Lower lobe of right lung (tissue), 2 donors: ENCODE data around the gene KIAA0513. TPM values are rescaled to one million over a fixed set of nuclear protein-coding genes. Genes with fewer than 3 reads are reported as not detected.

Experiments used
- ATAC-seq, 2 donors: fragments of 200-7000 bp; cut with Tn5 transposase; one replicate each; pipeline ENCODE4 v1.9.1; 2020 to 2022; ENCODE audit warnings: mild to moderate bottlenecking in 2 of 2, moderate library complexity in 2 of 2
- DNase-seq: peaks from one replicate; pipeline ENCODE4 v3.0.0-alpha.2; 2020
- H3K27ac ChIP-seq: fragments of 200-600 bp; one replicate; pipeline ENCODE4 v1.8.0; 2022
- H3K27me3 ChIP-seq: fragments of 200-600 bp; one replicate; pipeline ENCODE4 v1.8.0; 2022; ENCODE audit warnings: low read depth
- H3K36me3 ChIP-seq: fragments of 200-600 bp; one replicate; pipeline ENCODE4 v1.8.0; 2022; ENCODE audit warnings: mild to moderate bottlenecking
- H3K4me1 ChIP-seq: fragments of 200-600 bp; one replicate; pipeline ENCODE4 v1.8.0; 2022
- H3K4me3 ChIP-seq: fragments of 200-600 bp; one replicate; pipeline ENCODE4 v1.8.0; 2022; ENCODE audit warnings: mild to moderate bottlenecking
- H3K9me3 ChIP-seq: fragments of 200-600 bp; one replicate; pipeline ENCODE4 v1.8.0; 2022
- CTCF ChIP-seq: fragments of 200-600 bp; IDR thresholded peaks from one replicate; pipeline ENCODE4 v1.8.0; 2022; ENCODE audit warnings: antibody characterized with exemption, mild to moderate bottlenecking
- intact Hi-C: fragments of 100-400 bp; cut with DNase I; formaldehyde crosslinking; loops from one replicate; pipeline ENCODE4 v1.11.0; 2022
- total RNA-seq: library from RNA; stranded (reverse); fragmentation: NEBNext Ultra II Directional; extraction: Animal tissue kit (Norgen Biotek cat#: 25700); gene quantifications from one replicate; pipeline ENCODE4 v1.2.1, GENCODE V29; 2021
- donor health status: DM: no; HTN: yes; CAD: no; lungs with severe emphysema.

Gene KIAA0513
- total RNA-seq, 1 donor from 2014 or later: 31.1 TPM

GRCh38 chr16:85005285-85006069 is 22.1 kb upstream of the KIAA0513 start:
- H3K4me1 ChIP-seq: peaks cover 99% of the 10 kb centered on the region
- intact Hi-C loops: no loop called here
- no peaks in the 10 kb centered on the region for H3K27me3 ChIP-seq
- H3K9me3 ChIP-seq: no peaks in the 10 kb centered on the region
- H3K4me3 ChIP-seq: no peak overlapping the region
- peak; percentile 18 to 42 for ATAC-seq
- TF ChIP-seq CTCF: no peak
- H3K27ac ChIP-seq: peak overlapping the region; percentile 81
- H3K36me3 ChIP-seq: peaks cover 4% of the 10 kb centered on the region
- DNase-seq: peak; percentile 15

GRCh38 chr16:85006639-85007038 is 21.0 kb upstream of the KIAA0513 start:
- DNase-seq: no peak
- no peak for ATAC-seq
- Histone ChIP-seq H3K4me1 (peaks cover 90% of the 10 kb centered on the region), H3K27me3 (no peaks in the 10 kb centered on the region), H3K36me3 (peaks cover 4% of the 10 kb centered on the region), H3K9me3 (no peaks in the 10 kb centered on the region), H3K27ac (peak overlapping the region; percentile 81), H3K4me3 (no peak overlapping the region)
- TF ChIP-seq CTCF: no peak
- intact Hi-C loops: no loop called here

GRCh38 chr16:85007496-85008214 is 19.9 kb upstream of the KIAA0513 start:
- peaks cover 4% of the 10 kb centered on the region for H3K36me3 ChIP-seq
- no peaks in the 10 kb centered on the region for H3K9me3 ChIP-seq
- no peak for ATAC-seq
- DNase-seq: peak; percentile 10
- TF ChIP-seq CTCF: no peak
- H3K4me1 ChIP-seq: peaks cover 85% of the 10 kb centered on the region
- no peaks in the 10 kb centered on the region for H3K27me3 ChIP-seq
- peak overlapping the region; percentile 81 for H3K27ac ChIP-seq
- H3K4me3 ChIP-seq: no peak overlapping the region
- intact Hi-C loops: no loop called here

- no peak overlapping the region for H3K27ac ChIP-seq
Measured at GRCh38 chr16:85008271-85008670, 19.3 kb upstream of the KIAA0513 start.

GRCh38 chr16:85010446-85010930 is 17.1 kb upstream of the KIAA0513 start:
- no peaks in the 10 kb centered on the region for H3K9me3 ChIP-seq
- DNase-seq: no peak
- no peaks in the 10 kb centered on the region for H3K27me3 ChIP-seq
- TF ChIP-seq CTCF: no peak
- intact Hi-C loops: no loop called here
- H3K36me3 ChIP-seq: peaks cover 4% of the 10 kb centered on the region
- peak overlapping the region; percentile 80 for H3K4me3 ChIP-seq
- ATAC-seq: no peak
- H3K4me1 ChIP-seq: peaks cover 60% of the 10 kb centered on the region
- H3K27ac ChIP-seq: peak overlapping the region; percentile 99

More at GRCh38 chr16:85008271-85008670, 19.3 kb upstream of the KIAA0513 start:
- Histone ChIP-seq H3K36me3 (peaks cover 4% of the 10 kb centered on the region), H3K4me3 (no peak overlapping the region), H3K9me3 (no peaks in the 10 kb centered on the region), H3K4me1 (peaks cover 79% of the 10 kb centered on the region), H3K27me3 (no peaks in the 10 kb centered on the region)
- DNase-seq (peak; percentile 12), ATAC-seq (no peak)
- no peak for TF ChIP-seq CTCF
- intact Hi-C loops: no loop called here
